Fibroblast of gingiva (primary cell): Measurements from ENCODE around the gene PPRC1.

Experiments
- DNase-seq: peaks from one replicate; pipeline ENCODE4 v3.0.0-alpha.2; 2011; ENCODE audit warnings: low read depth

Gene PPRC1

DNA sequence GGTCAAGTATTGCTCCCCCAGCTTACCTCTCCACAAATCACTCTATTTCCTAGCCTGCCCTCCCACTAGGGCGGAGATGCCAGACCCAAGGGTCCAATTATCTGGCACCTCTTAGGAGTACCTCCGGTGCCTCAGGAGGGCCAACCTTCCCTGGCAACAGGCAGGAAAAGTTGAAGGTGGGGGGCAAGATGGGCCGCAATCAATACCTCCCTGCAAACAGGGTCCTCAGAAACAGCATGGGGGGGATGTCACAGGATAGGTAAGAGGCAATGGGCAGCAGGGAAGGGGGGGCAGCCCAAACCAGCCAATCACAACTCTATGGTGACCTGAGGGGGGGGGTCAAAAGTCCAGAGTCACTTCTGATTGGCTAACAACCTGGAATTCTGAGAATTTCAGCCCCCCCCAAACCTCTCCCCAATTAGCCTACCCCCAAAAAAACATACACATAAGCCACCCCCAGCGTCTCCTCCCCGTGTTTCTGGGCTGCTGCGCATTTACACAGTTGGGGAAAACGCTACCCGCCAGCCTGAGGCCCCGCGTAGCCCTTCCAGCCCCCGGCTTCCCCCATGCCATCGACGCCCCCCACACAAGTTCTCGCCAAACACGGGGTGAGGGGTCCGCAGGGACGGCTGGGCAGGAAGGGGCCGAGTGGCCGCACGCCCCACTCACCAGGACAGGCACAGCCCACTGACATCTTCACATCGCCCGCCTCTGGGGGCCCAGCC is 13.3 kb upstream of the PPRC1 start:
- DNase-seq, result peak; percentile 70

DNA sequence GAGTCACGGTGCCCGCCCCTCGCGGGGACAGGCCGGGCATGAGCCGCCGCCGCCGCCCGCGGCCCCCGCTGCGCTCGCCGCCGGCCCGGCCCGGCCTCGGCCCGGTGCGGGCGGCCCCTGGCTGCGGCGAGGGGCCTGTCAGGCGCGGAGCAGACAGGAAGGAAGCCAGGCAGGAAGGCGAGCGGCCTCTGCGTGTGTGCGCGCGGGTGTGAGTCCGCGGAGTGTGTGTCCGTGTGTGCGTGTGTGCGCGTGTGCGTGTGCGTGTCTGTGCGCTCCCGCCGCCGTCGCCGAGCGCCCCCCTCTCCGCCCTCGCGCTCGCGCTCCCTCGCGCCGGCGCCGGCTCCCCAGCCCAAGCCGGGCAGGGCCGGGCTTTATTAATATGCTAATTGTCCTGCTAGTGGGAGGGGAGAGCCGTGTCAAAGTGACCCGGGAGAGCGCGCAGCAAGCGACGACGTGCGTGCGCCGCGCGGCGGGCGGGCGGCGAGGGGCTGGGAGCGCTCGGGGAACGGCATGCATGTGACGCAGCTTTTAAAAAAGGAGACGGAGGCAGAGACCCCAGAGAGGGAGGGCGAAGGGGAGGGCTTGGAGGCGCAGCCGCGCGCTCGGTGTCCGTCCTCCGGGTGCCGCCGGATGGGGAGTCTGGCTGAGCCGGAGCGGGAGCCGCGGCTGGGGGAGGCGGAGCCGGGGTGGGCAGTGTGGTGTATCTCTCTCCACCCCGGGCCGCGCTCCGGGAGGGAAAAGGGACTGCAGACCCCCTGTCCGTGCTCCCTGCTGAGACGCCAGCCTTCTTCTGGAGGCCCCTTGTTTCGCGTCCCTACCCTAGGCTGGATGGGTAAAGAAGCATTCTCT is 12.5 kb upstream of the PPRC1 start, which contains the start of gene LDB1:
TSS of gene LDB1 (minus strand) at position 227 of the 849 bp plus-strand sequence. CDS start 258 bp downstream, outside the sequence.
- peak; percentile 75 for DNase-seq

DNA sequence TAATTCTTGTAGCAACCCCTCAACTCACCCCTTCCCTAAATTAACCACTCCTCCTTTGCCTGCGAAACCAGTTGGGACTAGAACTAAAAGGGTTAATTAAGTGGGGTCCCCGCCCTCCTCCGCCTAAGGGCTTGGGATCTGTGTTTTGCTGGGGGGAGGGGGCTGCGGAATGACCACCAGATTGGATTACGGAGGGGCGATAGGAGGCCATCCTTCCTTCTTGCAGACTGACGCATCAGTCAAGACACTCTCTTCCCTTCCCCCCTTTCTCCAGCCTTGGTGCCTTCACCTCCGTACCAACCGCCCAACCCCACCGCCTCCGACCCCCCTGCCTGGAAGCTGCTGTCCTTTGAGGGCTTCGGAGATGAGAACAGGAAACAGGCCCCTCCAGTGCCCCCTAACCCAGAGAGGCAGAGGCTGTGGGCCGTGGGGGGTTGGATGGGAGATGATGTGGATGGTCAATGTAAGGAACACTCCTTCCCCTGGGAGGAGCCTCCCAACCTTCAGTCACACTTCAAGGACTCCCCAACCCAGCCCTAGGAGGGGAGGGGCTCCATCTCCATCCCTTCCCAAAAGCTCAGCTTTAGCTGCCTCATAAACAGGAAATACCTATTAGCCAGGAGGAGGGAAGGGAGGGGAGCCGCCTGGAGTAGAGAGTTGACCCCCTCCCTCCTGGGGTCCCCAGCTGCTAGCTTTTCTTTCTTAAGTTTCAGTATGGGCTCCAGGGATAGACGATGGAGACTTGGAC is 11.7 kb upstream of the PPRC1 start:
- peak; percentile 82 for DNase-seq

DNA sequence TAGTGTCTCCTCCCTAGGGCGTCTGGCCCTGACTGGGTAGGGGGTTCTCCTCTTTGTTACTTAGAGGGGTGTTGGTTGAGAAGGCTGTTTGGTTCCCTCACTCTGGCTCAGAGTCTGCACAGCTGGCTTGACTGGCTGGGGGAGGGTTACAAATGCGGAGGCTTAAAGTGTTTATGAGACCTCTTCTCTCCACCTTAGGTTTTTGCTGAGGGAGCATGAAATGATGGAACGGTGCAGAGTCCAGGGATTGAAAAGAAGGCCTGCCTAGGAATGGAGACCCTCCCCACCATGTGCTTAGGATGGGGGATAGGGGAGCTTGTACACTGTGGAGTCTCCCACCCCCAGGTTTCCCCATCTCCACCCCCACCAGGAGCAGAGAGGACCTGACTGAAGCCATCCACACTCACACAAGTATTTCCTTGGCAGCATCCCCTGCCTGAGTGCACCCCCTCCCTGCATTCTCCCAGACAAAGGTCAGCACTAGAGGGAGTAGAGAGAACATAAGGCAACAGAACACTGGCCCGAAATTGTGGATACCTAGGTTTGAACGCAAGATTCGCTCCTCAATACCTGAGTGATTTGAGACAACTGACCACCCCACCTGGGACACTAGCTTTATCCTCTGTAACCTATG is 11.0 kb upstream of the PPRC1 start:
- no peak for DNase-seq

DNA sequence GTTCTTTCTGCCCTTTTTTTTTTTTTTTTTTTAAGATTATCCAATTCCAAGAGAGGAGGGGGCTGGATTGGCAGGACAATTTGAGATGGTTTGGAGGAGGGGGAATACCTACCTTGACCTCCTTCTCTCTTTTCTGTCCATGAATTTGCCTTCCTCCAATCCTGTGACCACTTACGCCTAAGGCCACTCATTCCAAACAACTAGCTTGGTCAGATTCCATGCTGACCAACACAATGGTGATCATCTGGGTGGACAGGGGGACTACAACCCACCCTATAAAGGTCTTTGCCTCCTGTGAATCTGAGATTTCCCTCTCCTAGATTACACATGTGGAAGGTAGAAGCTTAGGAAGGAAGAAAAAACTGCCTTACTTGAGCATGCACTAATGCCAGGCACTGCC is 10.4 kb upstream of the PPRC1 start:
- no peak for DNase-seq

DNA sequence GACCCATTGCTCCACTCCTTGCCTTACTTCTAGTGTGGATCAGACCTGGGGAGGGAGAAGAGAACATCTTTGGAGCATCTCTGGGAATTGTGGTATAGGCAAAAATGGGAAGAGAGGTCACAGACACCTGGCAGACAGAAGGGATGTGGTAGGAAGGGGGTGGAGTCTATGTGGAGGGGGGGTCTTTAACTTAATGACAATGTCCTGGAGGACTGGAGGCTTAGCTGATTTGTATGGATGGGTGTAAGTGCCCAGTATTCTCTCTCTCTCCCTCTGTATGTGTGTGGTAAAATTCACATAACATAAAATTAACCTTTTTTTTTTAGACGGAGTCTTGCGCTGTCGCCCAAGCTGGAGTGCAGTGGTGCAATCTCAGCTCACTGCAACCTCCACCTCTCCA is 9.6 kb upstream of the PPRC1 start:
- no peak for DNase-seq

DNA sequence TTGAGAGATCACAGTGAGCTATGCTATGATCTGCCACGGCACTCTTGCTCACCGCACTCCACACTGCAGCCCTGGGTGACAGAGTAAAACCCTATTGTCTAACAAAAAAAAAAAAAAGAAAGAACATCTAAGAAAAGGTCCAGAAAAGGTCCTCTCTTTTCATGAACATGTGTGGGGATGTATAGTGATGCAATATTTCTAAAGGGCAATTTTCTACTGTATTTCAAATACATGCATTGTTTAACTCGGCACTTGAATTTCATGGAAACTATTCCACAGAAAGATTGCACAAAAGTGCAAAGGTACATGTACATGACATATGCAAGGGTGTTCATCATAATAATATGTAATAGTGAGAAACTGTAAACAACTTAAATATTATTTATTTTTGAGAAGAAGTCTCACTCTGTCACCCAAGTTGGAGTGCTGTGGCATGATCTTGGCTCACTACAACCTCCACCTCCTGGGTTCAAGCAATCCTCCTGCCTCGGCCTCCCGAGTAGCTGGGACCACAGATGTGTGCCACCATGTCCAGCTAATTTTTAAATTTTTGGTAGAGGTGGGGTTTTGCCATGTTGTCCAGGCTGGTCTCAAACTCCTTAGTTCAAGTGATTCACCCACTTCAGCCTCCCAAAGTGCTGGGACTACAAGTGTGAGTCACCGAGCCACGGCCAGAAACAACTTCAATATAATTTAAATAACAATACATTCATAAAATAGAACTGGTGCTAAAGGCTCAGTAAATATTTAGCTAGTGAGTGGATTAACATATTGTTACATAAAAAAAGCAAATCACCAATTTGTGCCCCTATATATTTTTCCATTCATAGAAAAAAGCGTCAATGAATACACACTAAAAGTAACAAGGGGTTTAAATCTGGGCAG is 1.3 kb upstream of the PPRC1 start:
- no peak for DNase-seq

DNA sequence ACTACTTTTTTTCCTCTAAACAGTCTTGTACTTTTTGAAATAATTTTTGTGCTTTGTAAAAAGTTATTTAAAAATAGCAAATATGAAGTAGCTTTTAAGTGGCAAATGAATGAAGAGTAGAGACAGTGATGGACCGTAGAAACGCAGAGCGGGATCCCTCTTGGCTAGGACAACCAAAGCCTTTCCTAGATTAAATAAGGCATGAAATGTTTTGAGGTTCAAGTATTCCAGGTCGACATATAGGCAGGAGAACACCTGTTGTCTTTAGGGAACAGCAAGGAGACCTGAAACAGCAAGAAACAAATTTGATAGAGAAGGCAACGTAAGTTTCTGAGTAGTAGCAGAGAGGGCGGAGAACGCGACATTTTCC is 662 bp upstream of the PPRC1 start:
- no peak for DNase-seq

DNA sequence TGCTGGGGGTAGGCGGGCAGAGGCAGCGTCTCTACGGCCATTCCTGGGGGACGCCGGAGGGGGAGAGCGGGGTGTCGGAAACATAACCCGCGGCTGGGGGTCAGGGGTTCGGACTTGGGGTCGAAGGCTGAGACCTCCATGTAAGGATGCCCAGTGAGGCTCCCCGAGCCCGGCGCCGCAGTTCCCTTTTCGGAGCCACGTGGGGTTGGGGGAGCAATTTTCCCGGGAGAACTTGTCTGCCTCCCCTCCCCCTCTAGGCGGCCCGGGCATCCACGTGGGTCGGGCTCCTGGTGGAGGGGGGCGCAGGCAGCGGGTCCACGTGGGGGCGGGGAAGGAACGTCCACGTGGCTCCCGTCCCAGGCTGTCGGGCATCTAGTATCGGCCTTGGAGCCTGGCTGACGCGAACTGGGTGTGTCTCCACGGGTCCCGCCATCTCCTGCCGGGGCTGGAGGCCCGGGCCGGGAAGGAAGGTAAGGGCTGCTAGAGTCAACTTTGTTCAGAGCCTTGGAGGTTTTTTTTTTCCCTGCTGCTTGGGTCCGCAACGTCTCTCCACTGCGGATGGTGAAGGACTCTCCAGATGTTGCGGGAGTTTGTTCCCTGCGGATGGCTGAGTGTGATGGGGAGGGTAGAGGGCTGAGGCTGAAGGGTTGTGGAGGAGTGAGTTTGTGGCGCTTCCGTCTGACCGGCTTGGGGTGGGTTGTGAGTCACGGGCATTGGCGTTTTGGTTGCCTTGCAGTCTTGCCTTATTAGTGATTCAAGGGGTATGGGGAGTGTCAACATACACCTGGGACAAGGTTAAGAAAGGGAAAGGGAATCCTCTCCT is 744 bp downstream of the PPRC1 start:
- DNase-seq, result peak; percentile 66

DNA sequence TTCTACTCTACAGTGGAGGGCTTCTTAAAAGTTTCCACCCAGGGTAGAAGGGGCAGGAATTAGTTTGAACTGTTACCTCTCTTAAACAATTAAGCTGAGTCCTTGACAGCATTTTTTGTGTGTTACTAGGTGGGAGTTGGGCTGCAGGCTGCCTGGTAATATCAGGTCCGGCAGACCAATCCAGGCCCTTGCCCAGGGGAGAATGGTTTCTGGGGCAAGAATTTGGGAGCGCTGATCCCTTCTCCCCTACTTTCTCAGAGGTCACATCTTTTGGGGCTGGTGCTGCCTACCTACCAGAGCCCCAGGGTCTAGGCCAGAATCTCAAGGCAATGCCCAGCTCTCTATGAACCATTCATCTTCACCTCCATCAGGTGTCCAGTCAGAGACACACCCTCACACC is 1.6 kb downstream of the PPRC1 start:
- no peak for DNase-seq

DNA sequence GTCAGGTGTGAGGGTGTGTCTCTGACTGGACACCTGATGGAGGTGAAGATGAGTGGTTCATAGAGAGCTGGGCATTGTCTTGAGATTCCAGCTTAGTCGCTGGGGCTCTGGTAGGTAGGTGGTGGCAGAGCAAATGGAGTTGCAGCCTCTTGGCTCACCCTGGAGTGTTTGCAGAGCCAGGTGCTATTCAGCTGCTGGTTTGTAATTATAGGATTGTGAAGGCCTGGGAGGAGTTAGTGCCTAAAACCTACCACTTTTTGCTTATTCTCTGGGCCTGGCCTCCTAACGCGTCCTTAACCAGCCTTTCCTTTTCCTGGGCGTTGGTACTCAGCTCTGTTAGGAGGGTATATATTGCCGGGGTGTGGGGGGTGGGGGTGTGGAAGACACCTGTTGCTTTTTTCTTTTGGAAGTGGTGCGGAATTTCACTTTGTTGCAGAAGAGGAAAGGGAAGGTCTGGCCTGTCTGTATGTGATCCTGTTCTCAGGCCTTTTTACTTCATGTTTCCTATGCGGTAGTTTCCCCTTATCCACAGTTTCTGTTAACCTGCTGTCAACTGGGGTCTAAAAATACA is 3.2 kb downstream of the PPRC1 start:
- no peak for DNase-seq

DNA sequence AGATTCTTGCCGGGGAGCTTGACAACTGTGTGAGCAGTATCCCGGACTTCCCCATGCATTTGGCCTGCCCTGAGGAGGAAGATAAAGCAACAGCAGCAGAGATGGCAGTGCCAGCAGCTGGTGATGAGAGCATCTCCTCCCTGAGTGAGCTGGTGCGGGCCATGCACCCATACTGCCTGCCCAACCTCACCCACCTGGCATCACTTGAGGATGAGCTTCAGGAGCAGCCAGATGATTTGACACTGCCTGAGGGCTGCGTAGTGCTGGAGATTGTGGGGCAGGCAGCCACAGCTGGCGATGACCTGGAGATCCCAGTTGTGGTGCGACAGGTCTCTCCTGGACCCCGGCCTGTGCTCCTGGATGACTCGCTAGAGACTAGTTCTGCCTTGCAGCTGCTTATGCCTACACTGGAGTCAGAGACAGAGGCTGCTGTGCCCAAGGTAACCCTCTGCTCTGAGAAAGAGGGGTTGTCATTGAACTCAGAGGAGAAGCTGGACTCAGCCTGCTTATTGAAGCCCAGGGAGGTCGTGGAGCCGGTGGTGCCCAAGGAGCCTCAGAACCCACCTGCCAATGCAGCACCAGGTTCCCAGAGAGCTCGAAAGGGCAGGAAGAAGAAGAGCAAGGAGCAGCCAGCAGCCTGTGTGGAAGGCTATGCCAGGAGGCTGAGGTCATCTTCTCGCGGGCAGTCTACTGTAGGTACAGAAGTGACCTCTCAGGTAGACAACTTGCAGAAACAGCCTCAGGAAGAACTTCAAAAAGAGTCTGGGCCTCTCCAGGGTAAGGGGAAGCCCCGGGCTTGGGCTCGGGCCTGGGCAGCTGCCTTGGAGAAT is 6.7 kb downstream of the PPRC1 start:
- DNase-seq, result no peak

DNA sequence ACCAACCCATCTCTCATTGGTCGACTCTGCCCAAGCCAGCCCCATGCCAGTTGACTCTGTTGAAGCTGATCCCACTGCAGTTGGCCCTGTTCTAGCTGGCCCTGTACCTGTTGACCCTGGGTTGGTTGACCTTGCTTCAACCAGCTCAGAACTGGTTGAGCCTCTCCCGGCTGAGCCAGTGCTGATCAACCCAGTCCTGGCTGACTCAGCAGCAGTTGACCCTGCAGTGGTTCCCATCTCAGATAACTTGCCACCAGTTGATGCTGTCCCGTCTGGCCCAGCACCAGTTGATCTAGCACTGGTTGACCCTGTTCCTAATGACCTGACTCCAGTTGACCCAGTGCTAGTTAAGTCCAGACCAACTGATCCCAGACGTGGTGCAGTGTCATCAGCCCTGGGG is 7.4 kb downstream of the PPRC1 start:
- no peak for DNase-seq

DNA sequence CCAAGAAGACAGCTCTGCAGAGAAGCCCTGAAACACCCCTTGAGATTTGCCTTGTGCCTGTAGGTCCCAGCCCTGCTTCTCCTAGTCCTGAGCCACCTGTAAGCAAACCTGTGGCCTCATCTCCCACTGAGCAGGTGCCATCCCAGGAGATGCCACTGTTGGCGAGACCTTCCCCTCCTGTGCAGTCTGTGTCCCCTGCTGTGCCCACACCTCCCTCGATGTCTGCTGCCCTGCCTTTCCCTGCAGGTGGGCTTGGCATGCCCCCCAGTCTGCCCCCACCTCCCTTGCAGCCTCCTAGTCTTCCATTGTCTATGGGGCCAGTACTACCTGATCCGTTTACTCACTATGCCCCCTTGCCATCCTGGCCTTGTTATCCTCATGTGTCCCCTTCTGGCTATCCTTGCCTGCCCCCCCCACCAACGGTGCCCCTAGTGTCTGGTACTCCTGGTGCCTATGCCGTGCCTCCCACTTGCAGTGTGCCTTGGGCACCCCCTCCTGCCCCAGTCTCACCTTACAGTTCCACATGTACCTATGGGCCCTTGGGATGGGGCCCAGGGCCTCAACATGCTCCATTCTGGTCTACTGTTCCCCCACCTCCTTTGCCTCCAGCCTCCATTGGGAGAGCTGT is 8.2 kb downstream of the PPRC1 start:
- no peak for DNase-seq

DNA sequence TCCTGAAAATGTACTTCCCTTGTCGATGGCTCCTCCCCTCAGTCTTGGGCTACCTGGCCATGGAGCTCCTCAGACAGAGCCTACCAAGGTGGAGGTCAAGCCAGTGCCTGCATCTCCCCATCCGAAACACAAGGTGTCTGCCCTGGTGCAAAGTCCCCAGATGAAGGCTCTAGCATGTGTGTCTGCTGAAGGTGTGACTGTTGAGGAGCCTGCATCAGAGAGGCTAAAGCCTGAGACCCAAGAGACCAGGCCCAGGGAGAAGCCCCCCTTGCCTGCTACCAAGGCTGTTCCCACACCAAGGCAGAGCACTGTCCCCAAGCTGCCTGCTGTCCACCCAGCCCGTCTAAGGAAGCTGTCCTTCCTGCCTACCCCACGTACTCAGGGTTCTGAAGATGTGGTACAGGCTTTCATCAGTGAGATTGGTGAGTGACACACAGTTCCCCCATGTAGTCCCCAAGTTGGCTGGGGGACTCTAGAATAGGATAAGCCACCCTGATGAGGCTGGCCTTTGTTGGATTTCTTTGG is 8.8 kb downstream of the PPRC1 start:
- no peak for DNase-seq

DNA sequence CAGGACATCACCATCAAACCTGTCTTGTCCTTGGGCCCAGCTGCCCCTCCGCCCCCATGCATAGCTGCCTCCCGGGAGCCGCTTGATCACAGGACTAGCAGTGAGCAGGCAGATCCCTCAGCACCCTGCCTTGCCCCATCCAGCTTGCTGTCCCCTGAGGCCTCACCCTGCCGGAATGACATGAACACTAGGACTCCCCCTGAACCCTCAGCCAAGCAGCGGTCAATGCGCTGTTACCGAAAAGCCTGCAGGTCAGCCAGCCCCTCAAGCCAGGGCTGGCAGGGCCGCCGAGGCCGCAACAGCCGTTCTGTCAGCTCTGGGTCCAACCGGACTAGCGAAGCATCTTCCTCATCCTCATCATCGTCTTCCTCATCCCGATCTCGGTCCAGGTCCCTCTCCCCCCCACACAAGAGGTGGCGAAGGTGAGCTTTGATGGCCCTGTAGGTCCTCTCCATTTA is 14.2 kb downstream of the PPRC1 start:
- no peak for DNase-seq

DNA sequence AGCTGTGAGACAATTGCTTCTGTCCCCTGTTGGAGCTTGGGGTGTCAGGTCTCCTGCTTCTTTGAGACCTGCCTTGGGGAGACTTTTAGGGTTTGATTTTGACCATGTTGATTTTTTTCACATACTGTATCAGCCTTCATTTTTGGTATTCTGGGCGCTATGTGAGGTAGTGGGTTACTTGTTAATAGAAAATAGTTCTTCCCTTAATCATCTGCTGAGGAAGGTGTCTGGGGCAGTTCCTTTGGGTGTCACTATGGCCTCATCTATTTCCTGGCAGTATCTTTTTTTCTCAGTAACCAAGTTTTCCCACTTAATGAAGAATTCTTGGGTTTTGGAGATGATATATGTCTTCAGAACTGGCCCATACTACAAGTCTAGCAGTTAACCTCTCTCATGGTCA is 14.7 kb downstream of the PPRC1 start:
- no peak for DNase-seq

DNA sequence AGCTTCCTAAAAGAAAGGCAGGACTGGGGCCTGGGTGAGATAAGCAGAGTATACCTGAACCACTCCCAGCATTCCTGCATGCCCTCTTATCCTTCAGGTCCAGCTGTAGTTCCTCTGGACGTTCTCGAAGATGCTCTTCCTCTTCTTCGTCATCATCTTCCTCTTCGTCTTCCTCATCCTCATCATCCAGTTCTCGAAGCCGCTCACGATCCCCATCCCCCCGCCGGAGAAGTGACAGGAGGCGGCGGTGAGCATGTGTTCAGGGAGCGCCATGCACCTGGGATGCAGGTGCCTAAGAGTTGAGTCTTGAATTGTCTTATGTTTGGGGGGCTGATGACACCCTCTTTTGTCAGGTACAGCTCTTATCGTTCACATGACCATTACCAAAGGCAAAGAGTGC is 15.4 kb downstream of the PPRC1 start:
- DNase-seq, result no peak
